ENCODE measurements around the gene REEP1. TPM values are rescaled to one million over a fixed set of nuclear protein-coding genes. Genes with fewer than 3 reads are reported as not detected.

Gene REEP1
- total RNA-seq, 1 donor from 2014 or later: 0.10 TPM

DNA sequence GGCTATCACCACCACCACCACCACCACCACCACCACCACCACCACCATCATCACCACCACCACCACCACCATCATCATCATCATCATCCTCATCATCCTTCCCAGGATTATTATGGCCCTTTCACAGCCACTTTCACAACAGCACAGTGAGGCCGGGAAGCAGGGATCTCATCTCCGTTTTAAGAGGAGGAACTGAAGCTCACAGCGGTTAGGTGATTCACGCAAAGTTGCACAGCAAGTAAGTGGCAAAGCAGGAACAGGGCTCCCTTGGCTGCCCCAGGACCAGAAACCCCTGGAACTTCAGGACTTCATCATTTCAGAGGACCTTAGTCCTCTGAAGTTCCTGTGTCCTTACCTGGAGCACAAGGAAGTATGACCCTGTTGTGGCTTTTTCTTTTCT is 111.4 kb downstream of the REEP1 start:
- intact Hi-C loops (cut with micrococcal nuclease): no loop called here

- intact Hi-C loops (cut with micrococcal nuclease): loop anchor here (1.0 to 2.0 kb wide), 4 partner anchors 13 to 338 kb away; partner anchors contain the start of genes CHMP3 and IMMT
Measured at GRCh38 chr2:86225581-86225980, 111.8 kb downstream of the REEP1 start.

DNA sequence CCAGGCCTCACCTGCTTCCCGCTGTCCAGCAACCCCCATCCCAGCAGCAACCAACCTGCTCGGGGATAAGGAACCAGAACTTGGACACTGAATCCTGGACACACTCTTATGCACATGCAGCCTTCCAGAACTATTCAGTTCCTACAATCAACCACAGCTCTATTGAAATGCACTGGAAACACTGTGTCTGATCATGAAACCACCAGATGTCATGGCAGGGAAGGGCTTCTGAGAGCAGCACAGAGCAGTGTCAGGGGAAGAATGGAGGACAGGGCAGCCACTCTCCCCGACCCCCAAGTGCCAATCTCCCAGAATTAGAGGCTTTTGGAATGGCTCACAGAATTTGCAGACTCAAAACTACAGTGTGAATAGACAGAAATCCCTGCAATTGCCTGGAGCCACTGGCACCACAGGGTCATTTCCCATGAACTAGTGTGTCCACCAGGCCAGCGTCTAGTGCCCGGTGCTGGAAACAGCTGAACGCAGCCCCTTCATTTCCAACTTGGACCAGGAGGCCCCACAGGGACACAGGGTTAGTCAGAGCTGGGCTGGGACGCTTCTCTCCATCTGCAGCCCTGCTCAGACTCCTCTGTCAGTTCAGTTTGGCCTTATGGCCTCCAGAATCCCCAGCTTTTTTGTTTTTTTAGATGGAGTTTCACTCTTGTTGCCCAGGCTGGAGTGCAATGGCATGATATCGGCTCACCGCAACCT is 112.6 kb downstream of the REEP1 start:
- intact Hi-C loops (cut with micrococcal nuclease): loop anchor here (1.0 to 2.0 kb wide), 4 partner anchors 14 to 339 kb away; partner anchors contain the start of genes CHMP3 and IMMT

DNA sequence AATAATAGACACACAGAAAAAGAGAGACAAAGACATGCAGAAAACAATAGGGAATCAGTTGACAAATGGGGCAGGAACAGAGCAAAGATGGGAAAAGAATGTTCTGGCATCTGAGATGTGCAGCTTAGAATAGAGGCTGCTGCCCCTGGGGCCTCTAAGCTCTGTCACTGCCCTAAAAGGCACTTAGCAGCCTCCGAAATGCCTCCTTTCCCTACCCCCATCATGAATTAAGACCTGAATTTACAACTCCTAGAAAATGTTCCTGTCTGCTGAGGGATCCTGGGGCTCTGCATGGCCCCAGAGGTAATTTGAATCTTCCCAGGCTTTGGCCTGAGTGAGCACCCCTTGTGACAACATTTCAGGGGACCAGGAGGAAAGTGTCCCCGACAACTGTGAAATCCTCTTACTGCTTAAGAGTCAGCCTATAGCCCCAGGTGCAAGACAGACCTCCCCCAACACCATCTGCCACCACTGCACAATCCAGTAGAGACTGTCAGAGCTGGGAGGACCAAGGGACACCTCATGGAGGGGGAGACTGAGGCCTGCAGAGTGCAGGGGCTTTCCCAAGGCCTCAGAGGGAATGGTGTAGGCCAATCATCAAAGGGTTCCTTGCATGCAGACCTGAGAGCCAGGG is 113.4 kb downstream of the REEP1 start:
- intact Hi-C loops (cut with micrococcal nuclease): loop anchor here (2.0 kb wide), 1 partner anchor 29 kb away; the partner anchor contains the start of gene IMMT

GRCh38 chr2:86223140-86223926 is 114.1 kb downstream of the REEP1 start:
- intact Hi-C loops (cut with micrococcal nuclease): no loop called here

- intact Hi-C loops (cut with micrococcal nuclease): loop anchor here (1.0 kb wide), 3 partner anchors 76 to 221 kb away; no protein-coding TSS in a partner anchor
Measured at GRCh38 chr2:86221066-86221684, 116.3 kb downstream of the REEP1 start.

- intact Hi-C loops (cut with micrococcal nuclease): no loop called here
Measured at GRCh38 chr2:86219896-86220295, 117.5 kb downstream of the REEP1 start.

GRCh38 chr2:86218124-86218523 is 119.3 kb downstream of the REEP1 start:
- intact Hi-C loops (cut with micrococcal nuclease): no loop called here

DNA sequence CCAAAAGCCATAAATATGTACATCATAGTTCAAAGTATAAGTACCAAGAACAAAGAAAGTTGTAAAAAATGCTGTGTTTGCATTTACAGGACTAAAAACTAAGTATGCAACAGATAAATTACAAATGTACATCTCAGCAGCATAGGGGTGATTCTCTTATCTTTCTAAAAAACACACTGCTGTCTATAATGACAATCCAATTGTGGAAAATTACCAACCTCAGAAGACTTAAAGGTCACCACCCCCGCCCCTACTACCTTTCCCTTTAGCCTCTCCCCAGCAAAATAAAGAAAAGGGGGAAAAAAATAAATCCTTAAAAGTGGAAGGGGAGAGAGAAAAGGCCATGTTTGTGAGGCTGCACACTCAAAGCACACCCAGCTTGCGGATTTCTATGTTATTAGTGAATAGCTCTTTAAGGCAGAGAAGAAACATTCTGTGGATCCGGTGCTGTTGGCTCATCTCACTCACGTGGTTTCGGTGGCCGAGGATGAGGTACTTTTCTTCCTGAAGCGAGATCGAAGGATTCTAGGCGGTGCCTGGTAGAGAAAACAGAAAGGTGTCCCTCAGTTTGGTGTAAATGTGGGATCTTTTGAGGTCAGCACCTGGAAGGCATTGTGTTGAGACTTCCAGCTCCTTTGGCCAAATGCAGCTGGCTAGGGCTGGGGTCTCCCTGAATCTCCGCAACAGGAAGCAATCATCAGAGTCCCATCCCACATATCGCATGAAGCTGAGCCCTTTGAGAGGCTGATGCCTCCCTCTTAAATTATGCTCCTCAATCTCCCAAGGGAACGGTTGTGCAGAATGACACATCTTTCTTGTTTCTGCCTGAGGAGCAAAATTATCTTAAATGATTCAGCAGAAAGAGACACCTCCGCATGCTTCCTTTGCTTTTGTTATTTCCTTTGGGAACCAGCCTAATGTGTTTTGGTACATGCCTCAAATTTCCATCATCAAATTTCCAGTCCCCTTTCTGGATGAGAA is 120.6 kb downstream of the REEP1 start:
- intact Hi-C loops (cut with micrococcal nuclease): no loop called here

GRCh38 chr2:86214503-86214832 is 123.0 kb downstream of the REEP1 start:
- intact Hi-C loops (cut with micrococcal nuclease): no loop called here

- intact Hi-C loops (cut with micrococcal nuclease): no loop called here
Measured at GRCh38 chr2:86213699-86214502, 123.5 kb downstream of the REEP1 start.

DNA sequence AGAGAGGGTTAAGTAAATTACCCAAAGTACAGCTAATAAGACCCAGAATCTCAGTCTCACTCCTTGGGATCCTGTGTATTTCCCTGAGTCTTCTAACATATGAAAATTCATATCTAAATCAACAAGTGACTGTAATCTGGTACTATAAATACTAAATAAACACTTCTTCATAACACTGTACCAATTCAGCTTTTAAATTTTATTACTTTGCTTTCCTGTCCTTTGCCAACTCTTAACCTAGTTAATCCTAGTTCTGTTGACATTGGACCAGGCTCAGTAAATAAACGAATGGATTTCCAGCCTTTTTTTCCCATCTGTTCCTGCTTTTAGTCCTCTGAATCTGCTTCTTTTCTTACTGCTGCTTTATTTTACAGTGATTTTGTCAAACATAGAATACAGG is 124.4 kb downstream of the REEP1 start:
- intact Hi-C loops (cut with micrococcal nuclease): no loop called here

DNA sequence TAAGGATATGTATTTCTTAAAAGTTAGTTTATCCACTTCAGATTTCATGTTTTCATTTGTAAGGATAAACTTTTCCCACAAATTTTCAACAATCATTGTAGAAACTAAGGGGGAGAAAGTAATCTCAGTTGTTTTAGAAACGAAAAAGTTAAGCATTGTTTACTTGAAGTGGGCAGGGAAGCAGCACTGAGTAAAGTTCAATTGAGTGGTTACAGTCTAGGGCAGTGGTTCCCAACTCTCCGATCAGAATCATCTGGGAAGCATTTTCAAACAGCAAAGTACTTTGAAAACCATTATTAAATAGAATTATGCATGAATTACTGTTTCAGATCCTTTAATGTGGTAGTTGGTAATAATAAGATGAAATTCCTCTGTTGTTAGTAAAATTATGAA is 125.6 kb downstream of the REEP1 start:
- intact Hi-C loops (cut with micrococcal nuclease): no loop called here

DNA sequence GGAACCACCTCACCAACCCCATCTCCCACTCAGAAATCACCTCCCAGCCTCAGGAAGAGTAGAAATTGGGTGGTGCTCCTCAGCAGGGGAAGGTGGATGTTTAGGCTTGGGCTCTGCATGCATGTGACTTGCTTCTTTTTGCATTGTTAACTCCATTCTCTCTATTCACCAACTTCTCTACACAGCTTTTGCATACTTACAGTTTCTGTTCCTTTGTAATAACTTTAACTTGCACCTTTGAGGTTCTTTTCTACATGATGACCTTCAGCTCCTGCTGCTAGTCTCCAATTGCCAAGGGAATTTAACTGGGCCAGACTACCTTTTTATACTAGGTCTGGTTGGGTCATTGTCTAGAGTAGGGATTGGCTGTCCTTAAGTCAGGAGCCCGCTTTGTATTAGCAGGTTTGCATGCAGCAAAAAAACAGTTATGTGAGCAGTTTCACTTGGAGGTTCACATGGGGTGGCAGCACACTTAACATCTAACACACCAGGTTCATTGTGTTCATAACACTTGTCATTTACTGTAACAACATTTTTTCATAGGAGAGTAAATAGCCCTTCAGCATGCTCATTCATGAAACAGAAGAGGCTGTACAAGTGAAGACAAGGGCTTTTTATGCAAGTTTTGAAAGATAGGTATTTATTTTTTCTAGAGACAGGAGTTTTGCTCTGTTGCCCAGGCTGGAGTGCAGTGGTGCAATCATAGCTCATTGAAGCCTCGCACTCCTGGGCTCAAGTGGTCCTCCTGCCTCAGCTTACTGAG is 126.2 kb downstream of the REEP1 start:
- intact Hi-C loops (cut with micrococcal nuclease): no loop called here

DNA sequence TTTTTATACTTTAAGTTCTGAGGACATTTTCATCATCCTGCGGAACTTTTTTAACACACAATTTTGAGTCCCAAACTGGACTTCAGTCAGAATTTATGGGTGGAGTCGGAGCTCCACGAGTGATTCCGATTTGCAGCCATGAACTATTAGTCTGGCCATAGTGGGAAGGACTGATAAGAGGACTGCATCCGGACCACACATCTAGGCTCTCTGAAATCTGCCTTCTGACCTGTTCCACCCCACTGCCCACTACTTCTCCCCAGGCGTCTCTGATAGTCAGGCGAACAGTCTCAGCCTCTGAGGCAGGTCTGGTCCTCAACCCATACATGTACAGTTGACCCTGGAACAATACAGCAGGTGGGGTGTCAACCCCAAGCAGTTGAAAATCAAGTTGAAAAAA is 133.0 kb downstream of the REEP1 start:
- intact Hi-C loops (cut with micrococcal nuclease): no loop called here

- intact Hi-C loops (cut with micrococcal nuclease): no loop called here
Measured at GRCh38 chr2:86203614-86204013, 133.8 kb downstream of the REEP1 start.

GRCh38 chr2:86202702-86203101 is 134.7 kb downstream of the REEP1 start:
- intact Hi-C loops (cut with micrococcal nuclease): no loop called here

GRCh38 chr2:86202336-86202692 is 135.1 kb downstream of the REEP1 start:
- intact Hi-C loops (cut with micrococcal nuclease): no loop called here
